Liver (tissue), 3 donors: ENCODE measurements around the gene MCM6.

Experiments
- FOXA1 ChIP-seq: IDR thresholded peaks from 2 replicates; pipeline ENCODE4 v1.6.1; 2016; ENCODE audit warnings: antibody characterized with exemption
- GABPA ChIP-seq, 2 donors: IDR thresholded peaks in 1 of 2; conservative IDR thresholded peaks in 1 of 2; 2 replicates each; pipeline ENCODE4 v1.6.1; 2016; ENCODE audit warnings: antibody characterized with exemption in 2 of 2, mild to moderate bottlenecking in 1 of 2, moderate library complexity in 1 of 2
- HNF4G ChIP-seq: IDR thresholded peaks from 2 replicates; pipeline ENCODE4 v1.6.1; 2016; ENCODE audit warnings: antibody characterized with exemption
- RAD21 ChIP-seq, 2 donors: IDR thresholded peaks; 2 replicates each; pipeline ENCODE4 v1.6.1; 2016; ENCODE audit warnings: antibody characterized with exemption in 2 of 2, mild to moderate bottlenecking in 2 of 2
- TAF1 ChIP-seq: conservative IDR thresholded peaks from 2 replicates; pipeline ENCODE4 v1.6.1; 2016; ENCODE audit warnings: antibody characterized with exemption, mild to moderate bottlenecking
- TF ChIP-seq, protein P1 (sequence below): IDR thresholded peaks from 2 replicates; pipeline ENCODE4 v1.6.1; 2016; ENCODE audit warnings: antibody characterized with exemption
- TF ChIP-seq, protein P2 (sequence below): fragments of 150-350 bp; IDR thresholded peaks from 2 replicates; pipeline ENCODE4 v1.5.1; 2017; ENCODE audit warnings: improper control_type of control experiment, low read depth, low read length; ENCODE audit not compliant: missing input control
- TF ChIP-seq, protein P3 (sequence below): IDR thresholded peaks from 2 replicates; pipeline ENCODE4 v1.6.1; 2016; ENCODE audit warnings: antibody characterized with exemption
- TF ChIP-seq, protein P4 (sequence below): IDR thresholded peaks from 2 replicates; pipeline ENCODE4 v1.6.1; 2016; ENCODE audit warnings: antibody characterized with exemption, mild to moderate bottlenecking
- donor health status: healthy.
- donor health status: healthy.

DNA sequence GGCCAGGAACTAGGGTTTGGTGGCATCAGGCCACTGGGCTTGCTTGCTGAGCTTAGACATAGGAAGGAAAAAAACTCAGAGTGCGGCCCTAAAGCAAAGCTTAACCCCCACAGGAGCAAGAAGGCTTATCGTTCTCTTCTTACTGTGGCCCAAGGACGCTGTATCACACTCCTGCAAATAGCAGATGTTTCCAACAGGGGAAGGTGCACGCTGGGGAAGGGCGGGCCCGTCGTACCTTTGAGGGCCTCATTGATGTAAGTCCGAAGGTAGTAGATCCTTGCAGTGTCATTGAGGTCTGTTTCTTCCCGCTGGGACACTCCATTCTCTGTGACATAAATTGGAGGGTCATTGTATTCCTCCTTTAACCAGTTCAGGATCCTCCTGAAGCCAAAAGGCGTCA is 85.8 kb downstream of the MCM6 start:
- TF ChIP-seq, protein P1, sequence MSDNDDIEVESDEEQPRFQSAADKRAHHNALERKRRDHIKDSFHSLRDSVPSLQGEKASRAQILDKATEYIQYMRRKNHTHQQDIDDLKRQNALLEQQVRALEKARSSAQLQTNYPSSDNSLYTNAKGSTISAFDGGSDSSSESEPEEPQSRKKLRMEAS: no peak
- TF ChIP-seq TAF1: no peak
- TF ChIP-seq, protein P2, sequence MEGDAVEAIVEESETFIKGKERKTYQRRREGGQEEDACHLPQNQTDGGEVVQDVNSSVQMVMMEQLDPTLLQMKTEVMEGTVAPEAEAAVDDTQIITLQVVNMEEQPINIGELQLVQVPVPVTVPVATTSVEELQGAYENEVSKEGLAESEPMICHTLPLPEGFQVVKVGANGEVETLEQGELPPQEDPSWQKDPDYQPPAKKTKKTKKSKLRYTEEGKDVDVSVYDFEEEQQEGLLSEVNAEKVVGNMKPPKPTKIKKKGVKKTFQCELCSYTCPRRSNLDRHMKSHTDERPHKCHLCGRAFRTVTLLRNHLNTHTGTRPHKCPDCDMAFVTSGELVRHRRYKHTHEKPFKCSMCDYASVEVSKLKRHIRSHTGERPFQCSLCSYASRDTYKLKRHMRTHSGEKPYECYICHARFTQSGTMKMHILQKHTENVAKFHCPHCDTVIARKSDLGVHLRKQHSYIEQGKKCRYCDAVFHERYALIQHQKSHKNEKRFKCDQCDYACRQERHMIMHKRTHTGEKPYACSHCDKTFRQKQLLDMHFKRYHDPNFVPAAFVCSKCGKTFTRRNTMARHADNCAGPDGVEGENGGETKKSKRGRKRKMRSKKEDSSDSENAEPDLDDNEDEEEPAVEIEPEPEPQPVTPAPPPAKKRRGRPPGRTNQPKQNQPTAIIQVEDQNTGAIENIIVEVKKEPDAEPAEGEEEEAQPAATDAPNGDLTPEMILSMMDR: no peak
- TF ChIP-seq GABPA (IDR thresholded peaks at IDR 0.05 in 1 of 2, conservative IDR thresholded peaks at IDR 0.05 in 1 of 2): no peak
- TF ChIP-seq RAD21 (IDR thresholded peaks at IDR 0.05): no peak
- TF ChIP-seq, protein P3, sequence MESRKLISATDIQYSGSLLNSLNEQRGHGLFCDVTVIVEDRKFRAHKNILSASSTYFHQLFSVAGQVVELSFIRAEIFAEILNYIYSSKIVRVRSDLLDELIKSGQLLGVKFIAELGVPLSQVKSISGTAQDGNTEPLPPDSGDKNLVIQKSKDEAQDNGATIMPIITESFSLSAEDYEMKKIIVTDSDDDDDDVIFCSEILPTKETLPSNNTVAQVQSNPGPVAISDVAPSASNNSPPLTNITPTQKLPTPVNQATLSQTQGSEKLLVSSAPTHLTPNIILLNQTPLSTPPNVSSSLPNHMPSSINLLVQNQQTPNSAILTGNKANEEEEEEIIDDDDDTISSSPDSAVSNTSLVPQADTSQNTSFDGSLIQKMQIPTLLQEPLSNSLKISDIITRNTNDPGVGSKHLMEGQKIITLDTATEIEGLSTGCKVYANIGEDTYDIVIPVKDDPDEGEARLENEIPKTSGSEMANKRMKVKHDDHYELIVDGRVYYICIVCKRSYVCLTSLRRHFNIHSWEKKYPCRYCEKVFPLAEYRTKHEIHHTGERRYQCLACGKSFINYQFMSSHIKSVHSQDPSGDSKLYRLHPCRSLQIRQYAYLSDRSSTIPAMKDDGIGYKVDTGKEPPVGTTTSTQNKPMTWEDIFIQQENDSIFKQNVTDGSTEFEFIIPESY: no peak
- TF ChIP-seq, protein P4, sequence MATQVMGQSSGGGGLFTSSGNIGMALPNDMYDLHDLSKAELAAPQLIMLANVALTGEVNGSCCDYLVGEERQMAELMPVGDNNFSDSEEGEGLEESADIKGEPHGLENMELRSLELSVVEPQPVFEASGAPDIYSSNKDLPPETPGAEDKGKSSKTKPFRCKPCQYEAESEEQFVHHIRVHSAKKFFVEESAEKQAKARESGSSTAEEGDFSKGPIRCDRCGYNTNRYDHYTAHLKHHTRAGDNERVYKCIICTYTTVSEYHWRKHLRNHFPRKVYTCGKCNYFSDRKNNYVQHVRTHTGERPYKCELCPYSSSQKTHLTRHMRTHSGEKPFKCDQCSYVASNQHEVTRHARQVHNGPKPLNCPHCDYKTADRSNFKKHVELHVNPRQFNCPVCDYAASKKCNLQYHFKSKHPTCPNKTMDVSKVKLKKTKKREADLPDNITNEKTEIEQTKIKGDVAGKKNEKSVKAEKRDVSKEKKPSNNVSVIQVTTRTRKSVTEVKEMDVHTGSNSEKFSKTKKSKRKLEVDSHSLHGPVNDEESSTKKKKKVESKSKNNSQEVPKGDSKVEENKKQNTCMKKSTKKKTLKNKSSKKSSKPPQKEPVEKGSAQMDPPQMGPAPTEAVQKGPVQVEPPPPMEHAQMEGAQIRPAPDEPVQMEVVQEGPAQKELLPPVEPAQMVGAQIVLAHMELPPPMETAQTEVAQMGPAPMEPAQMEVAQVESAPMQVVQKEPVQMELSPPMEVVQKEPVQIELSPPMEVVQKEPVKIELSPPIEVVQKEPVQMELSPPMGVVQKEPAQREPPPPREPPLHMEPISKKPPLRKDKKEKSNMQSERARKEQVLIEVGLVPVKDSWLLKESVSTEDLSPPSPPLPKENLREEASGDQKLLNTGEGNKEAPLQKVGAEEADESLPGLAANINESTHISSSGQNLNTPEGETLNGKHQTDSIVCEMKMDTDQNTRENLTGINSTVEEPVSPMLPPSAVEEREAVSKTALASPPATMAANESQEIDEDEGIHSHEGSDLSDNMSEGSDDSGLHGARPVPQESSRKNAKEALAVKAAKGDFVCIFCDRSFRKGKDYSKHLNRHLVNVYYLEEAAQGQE: no peak
- no peak for TF ChIP-seq FOXA1
- TF ChIP-seq HNF4G: no peak
